Activated B cell treated with CpG ODN at 0.5 μM for 24 hours (primary cell): ENCODE measurements around the gene TRPC3. TPM values are rescaled to one million over a fixed set of nuclear protein-coding genes. Genes with fewer than 3 reads are reported as not detected.

ENCODE experiments used
- ATAC-seq: fragments of 200-7000 bp; cut with Tn5 transposase; one replicate; pipeline ENCODE4 v1.10.0; 2021; ENCODE audit warnings: low read depth, mild to moderate bottlenecking, moderate library complexity
- CTCF ChIA-PET: fragments of 350-600 bp; sonication (Branson Sonifier 250); formaldehyde crosslinking; loops from one replicate; lab custom pipeline; 2021; ENCODE audit warnings: antibody characterized with exemption; lab: Charles Lee
- POLR2A ChIA-PET: fragments of 350-600 bp; sonication (Branson Sonifier 250); formaldehyde crosslinking; loops from one replicate; lab custom pipeline; 2021; ENCODE audit warnings: antibody characterized with exemption; lab: Charles Lee
- DNase-seq: peaks from one replicate; pipeline ENCODE4 v3.0.0; 2022
- H3K27ac Mint-ChIP-seq: one replicate; pipeline ENCODE4 v1.8.0; 2020; ENCODE audit warnings: mixed read lengths
- H3K27me3 Mint-ChIP-seq: one replicate; pipeline ENCODE4 v1.8.0; 2021; ENCODE audit warnings: mixed read lengths
- H3K36me3 Mint-ChIP-seq: one replicate; pipeline ENCODE4 v1.8.0; 2021; ENCODE audit warnings: low read depth, mixed read lengths
- H3K4me1 Mint-ChIP-seq: one replicate; pipeline ENCODE4 v1.8.0; 2021; ENCODE audit warnings: mixed read lengths
- H3K4me3 Mint-ChIP-seq: one replicate; pipeline ENCODE4 v1.8.0; 2020; ENCODE audit warnings: mild to moderate bottlenecking, mixed read lengths
- H3K9me3 Mint-ChIP-seq: one replicate; pipeline ENCODE4 v1.8.0; 2020; ENCODE audit warnings: mixed read lengths
- intact Hi-C: fragments of 100-400 bp; cut with micrococcal nuclease; formaldehyde crosslinking; loops from one replicate; pipeline ENCODE4 v1.15.1; 2024
- total RNA-seq: library from RNA; stranded (reverse); gene quantifications from 2 replicates; pipeline ENCODE4 v1.2.3, GENCODE V29; 2022
- TF ChIP-seq, protein P1 (sequence below): fragments of 200-600 bp; IDR thresholded peaks from one replicate; pipeline ENCODE4 v1.8.0; 2022; ENCODE audit warnings: antibody characterized with exemption, mild to moderate bottlenecking

Gene TRPC3
- not detected in 2 replicates for total RNA-seq

DNA sequence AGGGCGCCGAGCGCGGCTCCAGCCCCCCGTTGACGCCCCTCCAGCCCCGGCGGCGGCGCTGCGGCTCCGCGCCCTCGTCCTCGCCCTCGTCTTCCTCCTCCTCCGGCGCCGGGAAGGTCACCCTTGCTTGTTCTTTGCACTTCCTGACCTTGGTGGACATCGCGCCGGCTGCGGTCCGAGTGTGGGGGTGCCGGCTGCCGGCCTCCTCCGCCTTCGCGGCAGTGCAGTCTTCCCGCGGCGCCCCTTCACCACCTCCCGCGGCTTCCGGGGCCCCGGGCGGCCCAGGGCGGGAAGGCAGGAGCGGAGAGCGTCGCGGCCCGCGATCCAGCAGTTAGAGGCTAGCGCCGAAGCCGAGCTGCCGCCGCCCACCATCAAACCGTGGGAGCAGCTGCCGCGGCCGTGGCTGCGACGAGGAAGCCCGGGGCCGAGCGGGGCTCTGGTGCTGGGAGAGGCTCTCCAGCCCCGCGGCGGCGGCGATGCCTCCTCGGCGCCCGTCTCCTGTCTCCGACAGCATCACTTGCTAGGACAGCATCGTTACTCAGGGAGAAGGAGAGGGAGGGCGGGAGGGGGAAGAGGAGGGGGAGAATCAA lies at the start of gene TRPC3:
Gene TRPC3, minus strand, starts transcription at position 540 of the 590 bp plus-strand sequence. Its CDS starts 380 bp downstream, at position 160.
- TF ChIP-seq, protein P1, sequence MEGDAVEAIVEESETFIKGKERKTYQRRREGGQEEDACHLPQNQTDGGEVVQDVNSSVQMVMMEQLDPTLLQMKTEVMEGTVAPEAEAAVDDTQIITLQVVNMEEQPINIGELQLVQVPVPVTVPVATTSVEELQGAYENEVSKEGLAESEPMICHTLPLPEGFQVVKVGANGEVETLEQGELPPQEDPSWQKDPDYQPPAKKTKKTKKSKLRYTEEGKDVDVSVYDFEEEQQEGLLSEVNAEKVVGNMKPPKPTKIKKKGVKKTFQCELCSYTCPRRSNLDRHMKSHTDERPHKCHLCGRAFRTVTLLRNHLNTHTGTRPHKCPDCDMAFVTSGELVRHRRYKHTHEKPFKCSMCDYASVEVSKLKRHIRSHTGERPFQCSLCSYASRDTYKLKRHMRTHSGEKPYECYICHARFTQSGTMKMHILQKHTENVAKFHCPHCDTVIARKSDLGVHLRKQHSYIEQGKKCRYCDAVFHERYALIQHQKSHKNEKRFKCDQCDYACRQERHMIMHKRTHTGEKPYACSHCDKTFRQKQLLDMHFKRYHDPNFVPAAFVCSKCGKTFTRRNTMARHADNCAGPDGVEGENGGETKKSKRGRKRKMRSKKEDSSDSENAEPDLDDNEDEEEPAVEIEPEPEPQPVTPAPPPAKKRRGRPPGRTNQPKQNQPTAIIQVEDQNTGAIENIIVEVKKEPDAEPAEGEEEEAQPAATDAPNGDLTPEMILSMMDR: no peak
- H3K27ac Mint-ChIP-seq: no peak within 1 kb of the TSS
- H3K36me3 Mint-ChIP-seq: no peaks in the 10 kb centered on the region
- intact Hi-C loops: loop anchor here (2.0 to 5.0 kb wide), 4 partner anchors 201 to 981 kb away; partner anchors contain the start of gene BLTP1
- H3K27me3 Mint-ChIP-seq: peaks cover 39% of the 10 kb centered on the region
- H3K4me1 Mint-ChIP-seq: peaks cover 14% of the 10 kb centered on the region
- no peaks in the 10 kb centered on the region for H3K9me3 Mint-ChIP-seq
- POLR2A ChIA-PET: no interaction called here
- CTCF ChIA-PET: no interaction called here
- ATAC-seq: peak; percentile 35
- DNase-seq: peak; percentile 32
- H3K4me3 Mint-ChIP-seq: peak within 1 kb of the TSS; percentile 82

- H3K9me3 Mint-ChIP-seq: no peaks in the 10 kb centered on the region
- intact Hi-C loops: no loop called here
- no peak overlapping the region for H3K27ac Mint-ChIP-seq
- ChIA-PET CTCF (interaction anchor here (1.0 kb wide), 1 partner anchor 100 kb away, joined by 5 read pairs; no protein-coding TSS in a partner anchor), POLR2A (no interaction called here)
- no peak for ATAC-seq
- H3K36me3 Mint-ChIP-seq: no peaks in the 10 kb centered on the region
- TF ChIP-seq, protein P1: no peak
- H3K4me1 Mint-ChIP-seq: no peaks in the 10 kb centered on the region
- no peak overlapping the region for H3K4me3 Mint-ChIP-seq
- DNase-seq: no peak
- H3K27me3 Mint-ChIP-seq: peaks cover 14% of the 10 kb centered on the region
Observed at GRCh38 chr4:122000849-122001248, 49.0 kb upstream of the TRPC3 start.

GRCh38 chr4:121998024-121998423 lies 46.2 kb upstream of the TRPC3 start:
- no peaks in the 10 kb centered on the region for H3K36me3 Mint-ChIP-seq
- POLR2A ChIA-PET: no interaction called here
- TF ChIP-seq, protein P1: no peak
- H3K4me1 Mint-ChIP-seq: no peaks in the 10 kb centered on the region
- H3K4me3 Mint-ChIP-seq: no peak overlapping the region
- H3K27ac Mint-ChIP-seq: no peak overlapping the region
- CTCF ChIA-PET: no interaction called here
- intact Hi-C loops: no loop called here
- ATAC-seq (no peak), DNase-seq (no peak)
- no peaks in the 10 kb centered on the region for H3K9me3 Mint-ChIP-seq
- H3K27me3 Mint-ChIP-seq: peaks cover 18% of the 10 kb centered on the region

DNA sequence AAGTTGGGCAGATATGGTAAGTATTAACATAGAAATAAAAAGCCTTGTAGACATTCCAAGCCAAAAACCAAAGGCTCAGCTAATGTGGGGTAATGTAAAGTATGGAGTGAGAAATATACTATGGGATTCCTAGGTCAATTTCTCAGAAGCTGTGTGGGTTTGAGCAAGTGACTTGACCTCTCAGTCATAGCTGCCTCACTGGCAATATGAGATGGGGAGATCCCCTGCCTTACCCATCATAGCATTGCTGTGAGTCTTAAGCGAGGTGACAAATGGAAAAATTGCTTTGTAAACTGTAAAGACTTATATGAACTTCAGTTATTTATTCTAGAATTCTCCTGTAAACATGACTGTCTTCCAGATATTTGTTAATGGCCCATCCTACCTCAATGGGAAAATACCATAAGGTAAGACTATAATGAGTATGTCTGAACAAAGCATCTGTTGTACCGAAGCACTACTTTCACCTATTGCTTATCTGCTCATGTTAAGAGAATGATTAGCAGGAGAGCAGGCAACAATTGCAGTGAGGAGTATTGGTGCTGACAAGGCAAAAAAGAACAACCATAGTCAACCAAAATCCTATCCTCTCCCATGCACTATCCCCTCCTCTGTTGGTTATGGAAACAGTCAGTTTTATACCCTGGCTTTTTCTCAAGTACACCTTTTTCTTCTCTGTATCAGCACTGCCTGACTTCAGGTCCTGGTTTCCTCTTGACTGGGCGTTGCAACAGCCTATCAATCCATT lies 44.1 kb upstream of the TRPC3 start:
- ATAC-seq (no peak), DNase-seq (no peak)
- no peaks in the 10 kb centered on the region for H3K9me3 Mint-ChIP-seq
- H3K4me1 Mint-ChIP-seq: no peaks in the 10 kb centered on the region
- POLR2A ChIA-PET: no interaction called here
- H3K4me3 Mint-ChIP-seq: no peak overlapping the region
- TF ChIP-seq, protein P1: no peak
- H3K36me3 Mint-ChIP-seq: no peaks in the 10 kb centered on the region
- CTCF ChIA-PET: no interaction called here
- intact Hi-C loops: no loop called here
- H3K27ac Mint-ChIP-seq: no peak overlapping the region
- peaks cover 11% of the 10 kb centered on the region for H3K27me3 Mint-ChIP-seq

GRCh38 chr4:121991968-121992367 lies 40.1 kb upstream of the TRPC3 start:
- POLR2A ChIA-PET: no interaction called here
- intact Hi-C loops: no loop called here
- Mint-ChIP-seq H3K36me3 (no peaks in the 10 kb centered on the region), H3K27me3 (peaks cover 32% of the 10 kb centered on the region), H3K27ac (no peak overlapping the region), H3K4me3 (no peak overlapping the region), H3K4me1 (no peaks in the 10 kb centered on the region), H3K9me3 (no peaks in the 10 kb centered on the region)
- CTCF ChIA-PET: no interaction called here
- TF ChIP-seq, protein P1: no peak
- DNase-seq (no peak), ATAC-seq (no peak)
